Endothelial cell of umbilical vein (primary cell): Measurements from ENCODE around the gene PRKG1.

ENCODE experiments used
- CTCF ChIP-seq, 2 donors: IDR thresholded peaks; 1 replicate in 1 of 2; 2 replicates in 1 of 2; pipeline ENCODE4 v1.5.1; 2011; ENCODE audit warnings: low read length in 2 of 2, mild to moderate bottlenecking in 2 of 2, moderate library complexity in 2 of 2, control low read depth in 1 of 2, inconsistent platforms in 1 of 2, low read depth in 1 of 2; ENCODE audit not compliant: insufficient read depth in 1 of 2; ENCODE audit errors: extremely low read depth in 1 of 2
- POLR2A ChIP-seq: IDR thresholded peaks from 2 replicates; pipeline ENCODE4 v1.6.1; 2012; ENCODE audit warnings: low read depth, mild to moderate bottlenecking, control low read depth, low read length

DNA sequence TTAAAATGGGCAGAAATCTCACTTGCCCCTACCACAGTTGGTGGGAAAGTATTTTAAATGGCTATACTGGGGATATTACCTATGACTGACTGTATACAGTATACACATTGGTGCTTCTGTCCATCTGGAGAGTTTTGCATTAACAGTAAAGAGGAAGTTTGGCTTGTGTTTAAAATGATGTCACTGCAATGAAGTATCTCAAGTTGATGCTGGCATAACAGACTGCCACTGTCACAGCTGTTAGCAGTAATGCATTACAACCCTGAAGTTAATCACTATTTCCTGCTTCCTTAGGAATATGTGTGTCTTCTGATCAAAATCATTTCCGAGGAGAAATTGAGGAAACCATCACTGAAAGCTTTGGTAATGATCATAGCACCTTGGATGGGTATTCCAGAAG lies 1241.7 kb downstream of the PRKG1 start:
- TF ChIP-seq CTCF (IDR thresholded peaks at IDR 0.05; ENCODE audit: extremely low read depth in 1 of 2, insufficient read depth in 1 of 2, low read depth in 1 of 2, low read length in 2 of 2) (no peak), POLR2A (no peak)
